Measurements from ENCODE around the gene CAMTA1.

Gene CAMTA1

GRCh38 chr1:6995789-6996188 lies 210.5 kb downstream of the CAMTA1 start:
- Histone ChIP-seq H3K9me3 (ENCODE audit: insufficient read depth, low read length, severe bottlenecking) (no peaks in the 10 kb centered on the region), H3K36me3 (ENCODE audit: insufficient read depth, low read length) (no peaks in the 10 kb centered on the region), H3K4me1 (ENCODE audit: insufficient read depth, low read length) (no peaks in the 10 kb centered on the region), H3K4me2 (ENCODE audit: insufficient read depth, low read length) (no peak overlapping the region), H3K27me3 (ENCODE audit: insufficient read depth, low read length, poor library complexity) (peaks cover 3% of the 10 kb centered on the region), H2AFZ (ENCODE audit: low read depth, low read length) (no peak overlapping the region), H4K20me1 (ENCODE audit: insufficient read depth, low read length) (peaks cover 5% of the 10 kb centered on the region; the same call in 1 of the 2 replicates), H3K27ac (ENCODE audit: low read length) (no peak overlapping the region), H3K4me3 (ENCODE audit: low read depth in 1 of 2, low read length in 2 of 2) (no peak overlapping the region), H3K79me2 (ENCODE audit: insufficient read depth, low read length) (no peaks in the 10 kb centered on the region), H3K9ac (ENCODE audit: low read depth, low read length) (no peak overlapping the region)
- ATAC-seq (ENCODE audit: insufficient read depth, low read depth): no peak
- no peak for DNase-seq
- no peak for TF ChIP-seq EZH2 (IDR thresholded peaks at IDR 0.05; ENCODE audit: borderline replicate concordance, low read depth, low read length, severe bottlenecking)
- no peak for TF ChIP-seq CTCF (IDR thresholded peaks at IDR 0.05; ENCODE audit: borderline replicate concordance, extremely low read depth, low read length, poor library complexity, severe bottlenecking)

- Histone ChIP-seq H3K79me2 (ENCODE audit: insufficient read depth, low read length) (no peaks in the 10 kb centered on the region), H3K27ac (ENCODE audit: low read length) (no peak overlapping the region), H3K36me3 (ENCODE audit: insufficient read depth, low read length) (no peaks in the 10 kb centered on the region), H2AFZ (ENCODE audit: low read depth, low read length) (no peak overlapping the region), H3K27me3 (ENCODE audit: insufficient read depth, low read length, poor library complexity) (peaks cover 3% of the 10 kb centered on the region), H3K9ac (ENCODE audit: low read depth, low read length) (no peak overlapping the region), H3K4me1 (ENCODE audit: insufficient read depth, low read length) (no peaks in the 10 kb centered on the region), H3K9me3 (ENCODE audit: insufficient read depth, low read length, severe bottlenecking) (no peaks in the 10 kb centered on the region), H4K20me1 (ENCODE audit: insufficient read depth, low read length) (peaks cover 5% of the 10 kb centered on the region; the same call in 1 of the 2 replicates), H3K4me2 (ENCODE audit: insufficient read depth, low read length) (no peak overlapping the region), H3K4me3 (ENCODE audit: low read depth in 1 of 2, low read length in 2 of 2) (no peak overlapping the region)
- no peak for TF ChIP-seq EZH2 (IDR thresholded peaks at IDR 0.05; ENCODE audit: borderline replicate concordance, low read depth, low read length, severe bottlenecking)
- TF ChIP-seq CTCF (IDR thresholded peaks at IDR 0.05; ENCODE audit: borderline replicate concordance, extremely low read depth, low read length, poor library complexity, severe bottlenecking): no peak
- ATAC-seq (ENCODE audit: insufficient read depth, low read depth) (0 out of 3 replicates have a peak, but pooled peaks have one; percentile 24), DNase-seq (no peak)
Observed at GRCh38 chr1:6996371-6996770, 211.1 kb downstream of the CAMTA1 start.

GRCh38 chr1:6996866-6997265 lies 211.6 kb downstream of the CAMTA1 start:
- Histone ChIP-seq H3K4me1 (ENCODE audit: insufficient read depth, low read length) (no peaks in the 10 kb centered on the region), H3K4me2 (ENCODE audit: insufficient read depth, low read length) (no peak overlapping the region), H3K9ac (ENCODE audit: low read depth, low read length) (no peak overlapping the region), H3K36me3 (ENCODE audit: insufficient read depth, low read length) (no peaks in the 10 kb centered on the region), H3K27me3 (ENCODE audit: insufficient read depth, low read length, poor library complexity) (peaks cover 3% of the 10 kb centered on the region), H3K4me3 (ENCODE audit: low read depth in 1 of 2, low read length in 2 of 2) (no peak overlapping the region), H4K20me1 (ENCODE audit: insufficient read depth, low read length) (peaks cover 5% of the 10 kb centered on the region; the same call in 1 of the 2 replicates), H2AFZ (ENCODE audit: low read depth, low read length) (no peak overlapping the region), H3K9me3 (ENCODE audit: insufficient read depth, low read length, severe bottlenecking) (no peaks in the 10 kb centered on the region), H3K79me2 (ENCODE audit: insufficient read depth, low read length) (no peaks in the 10 kb centered on the region), H3K27ac (ENCODE audit: low read length) (no peak overlapping the region)
- DNase-seq (no peak), ATAC-seq (ENCODE audit: insufficient read depth, low read depth) (no peak)
- TF ChIP-seq CTCF (IDR thresholded peaks at IDR 0.05; ENCODE audit: borderline replicate concordance, extremely low read depth, low read length, poor library complexity, severe bottlenecking): no peak
- TF ChIP-seq EZH2 (IDR thresholded peaks at IDR 0.05; ENCODE audit: borderline replicate concordance, low read depth, low read length, severe bottlenecking): no peak

GRCh38 chr1:6998267-6998666 lies 213.0 kb downstream of the CAMTA1 start:
- H3K36me3 ChIP-seq (ENCODE audit: insufficient read depth, low read length): no peaks in the 10 kb centered on the region
- H3K4me3 ChIP-seq (ENCODE audit: low read depth in 1 of 2, low read length in 2 of 2): no peak overlapping the region
- H3K9ac ChIP-seq (ENCODE audit: low read depth, low read length): no peak overlapping the region
- H3K27me3 ChIP-seq (ENCODE audit: insufficient read depth, low read length, poor library complexity): peaks cover 6% of the 10 kb centered on the region
- ATAC-seq (ENCODE audit: insufficient read depth, low read depth): no peak
- TF ChIP-seq CTCF (IDR thresholded peaks at IDR 0.05; ENCODE audit: borderline replicate concordance, extremely low read depth, low read length, poor library complexity, severe bottlenecking): no peak
- TF ChIP-seq EZH2 (IDR thresholded peaks at IDR 0.05; ENCODE audit: borderline replicate concordance, low read depth, low read length, severe bottlenecking): no peak
- no peak overlapping the region for H2AFZ ChIP-seq (ENCODE audit: low read depth, low read length)
- no peaks in the 10 kb centered on the region for H3K9me3 ChIP-seq (ENCODE audit: insufficient read depth, low read length, severe bottlenecking)
- no peak overlapping the region for H3K27ac ChIP-seq (ENCODE audit: low read length)
- H3K4me2 ChIP-seq (ENCODE audit: insufficient read depth, low read length): no peak overlapping the region
- peaks cover 7% of the 10 kb centered on the region for H4K20me1 ChIP-seq (ENCODE audit: insufficient read depth, low read length)
- no peak for DNase-seq
- no peaks in the 10 kb centered on the region for H3K79me2 ChIP-seq (ENCODE audit: insufficient read depth, low read length)
- no peaks in the 10 kb centered on the region for H3K4me1 ChIP-seq (ENCODE audit: insufficient read depth, low read length)

All from DND-41 (cell line).